Measurements from ENCODE around the gene VWA8. TPM values are rescaled to one million over a fixed set of nuclear protein-coding genes. Genes with fewer than 3 reads are reported as not detected.

The VWA8 gene
- polyA plus RNA-seq, 1 of the 3 experiments (the other 2 are of a cell fraction): 5.5 TPM

GRCh38 chr13:41891119-41891518 lies 69.8 kb downstream of the VWA8 start:
- Histone ChIP-seq H3K9me3 (no peaks in the 10 kb centered on the region), H3K9me2 (no peaks in the 10 kb centered on the region), H3K79me2 (ENCODE audit: insufficient read depth) (no peaks in the 10 kb centered on the region), H3K9ac (no peak overlapping the region), H3F3A (replicated peaks; ENCODE audit: insufficient read depth) (no peaks in the 10 kb centered on the region), H3K4me1 (ENCODE audit: control insufficient read depth in 1 of 2, insufficient read depth in 2 of 2, low read depth in 1 of 2, low read length in 1 of 2) (no peaks in the 10 kb centered on the region; a peak in 1 of 4 replicates), H3K27me3 (ENCODE audit: insufficient read depth) (no peaks in the 10 kb centered on the region), H4K20me1 (ENCODE audit: insufficient read depth) (no peaks in the 10 kb centered on the region), H3K4me3 (ENCODE audit: low read depth in 2 of 2, low read length in 1 of 2) (no peak overlapping the region), H3K4me2 (no peak overlapping the region), H2AFZ (ENCODE audit: low read depth) (no peak overlapping the region), H3K36me3 (replicated peaks in 1 of 2; ENCODE audit: control insufficient read depth in 1 of 2, insufficient read depth in 2 of 2, low read length in 1 of 2) (peaks cover 8 to 10% of the 10 kb centered on the region in 2 experiments), H3K27ac (ENCODE audit: low read depth in 2 of 2, low read length in 1 of 2) (no peak overlapping the region)
- WGBS (ENCODE audit: low lambda C conversion rate): 96% methylated on average over 4 of the region's 4 CpGs
- DNase-seq: no peak
- CTCF ChIA-PET: interaction anchor here (0.7 kb wide), 1 partner anchor 1174 kb away, joined by 3 read pairs; no protein-coding TSS in a partner anchor
- TF ChIP-seq CHD2 (IDR thresholded peaks at IDR 0.05; ENCODE audit: low read length, partially characterized antibody) (no peak), GABPA (IDR thresholded peaks at IDR 0.05; ENCODE audit: low read depth) (no peak), POLR2AphosphoS5 (IDR thresholded peaks at IDR 0.05; ENCODE audit: low read depth, low read length) (no peak), RAD21 (IDR thresholded peaks at IDR 0.05; ENCODE audit: low read length) (no peak), SMC3 (IDR thresholded peaks at IDR 0.05; ENCODE audit: low read depth, low read length) (no peak), ZBTB33 (IDR thresholded peaks at IDR 0.05; ENCODE audit: borderline replicate concordance, low read depth) (no peak), TEAD4 (IDR thresholded peaks at IDR 0.05; ENCODE audit: borderline replicate concordance, insufficient read depth) (no peak), MEF2A (IDR thresholded peaks at IDR 0.05; ENCODE audit: borderline replicate concordance, low read depth) (no peak), MAX (IDR thresholded peaks at IDR 0.05; ENCODE audit: low read depth) (no peak), RFX5 (IDR thresholded peaks at IDR 0.05; ENCODE audit: low read length) (no peak), USF2 (IDR thresholded peaks at IDR 0.05; ENCODE audit: borderline replicate concordance, low read depth, low read length) (no peak), RCOR1 (IDR thresholded peaks at IDR 0.05; ENCODE audit: low read length) (no peak), GATA2 (CRISPR knock-in tag; IDR thresholded peaks at IDR 0.05) (no peak)
- POLR2A ChIA-PET: no interaction called here

- H3K4me3 ChIP-seq (ENCODE audit: low read depth in 2 of 2, low read length in 1 of 2): no peak overlapping the region
- H2AFZ ChIP-seq (ENCODE audit: low read depth): no peak overlapping the region
- H3K27ac ChIP-seq (ENCODE audit: low read depth in 2 of 2, low read length in 1 of 2): no peak overlapping the region
- H3K9me2 ChIP-seq: no peaks in the 10 kb centered on the region
- POLR2A ChIA-PET: no interaction called here
- no peak overlapping the region for H3K9ac ChIP-seq
- no peaks in the 10 kb centered on the region for H3K79me2 ChIP-seq (ENCODE audit: insufficient read depth)
- H3K27me3 ChIP-seq (ENCODE audit: insufficient read depth): no peaks in the 10 kb centered on the region
- H3K4me2 ChIP-seq: no peak overlapping the region
- H3F3A ChIP-seq (replicated peaks; ENCODE audit: insufficient read depth): peaks cover 3% of the 10 kb centered on the region
- no peaks in the 10 kb centered on the region for H4K20me1 ChIP-seq (ENCODE audit: insufficient read depth)
- no peak for DNase-seq
- CTCF ChIA-PET: no interaction called here
- H3K36me3 ChIP-seq (replicated peaks in 1 of 2; ENCODE audit: control insufficient read depth in 1 of 2, insufficient read depth in 2 of 2, low read length in 1 of 2): peaks cover 19 to 20% of the 10 kb centered on the region in 2 experiments
- H3K4me1 ChIP-seq (ENCODE audit: control insufficient read depth in 1 of 2, insufficient read depth in 2 of 2, low read depth in 1 of 2, low read length in 1 of 2): no peaks in the 10 kb centered on the region
- H3K9me3 ChIP-seq: no peaks in the 10 kb centered on the region
- TF ChIP-seq REST (IDR thresholded peaks at IDR 0.05; ENCODE audit: low read depth, low read length): no peak
- no peak for TF ChIP-seq RFX5 (IDR thresholded peaks at IDR 0.05; ENCODE audit: low read length)
- no peak for TF ChIP-seq PBX3 (IDR thresholded peaks at IDR 0.05)
- TF ChIP-seq NRF1 (IDR thresholded peaks at IDR 0.05; ENCODE audit: low read depth, low read length): no peak
- no peak for TF ChIP-seq EP300 (IDR thresholded peaks at IDR 0.05; ENCODE audit: borderline replicate concordance in 1 of 2, low read depth in 1 of 2, low read length in 1 of 2)
- TF ChIP-seq USF2 (IDR thresholded peaks at IDR 0.05; ENCODE audit: borderline replicate concordance, low read depth, low read length): no peak
- no peak for TF ChIP-seq TEAD4 (IDR thresholded peaks at IDR 0.05; ENCODE audit: borderline replicate concordance, insufficient read depth)
- TF ChIP-seq YY1 (IDR thresholded peaks at IDR 0.05; ENCODE audit: low read depth): no peak
- no peak for TF ChIP-seq MAX (IDR thresholded peaks at IDR 0.05; ENCODE audit: low read depth)
- TF ChIP-seq RAD21 (IDR thresholded peaks at IDR 0.05; ENCODE audit: low read length): no peak
These were observed 77.8 kb downstream of the VWA8 start for GRCh38 chr13:41883147-41883546.
